IMR-90 (cell line): ENCODE measurements around the gene BTD. TPM values are rescaled to one million over a fixed set of nuclear protein-coding genes. Genes with fewer than 3 reads are reported as not detected.

Experiments used
- ATAC-seq: fragments of 200-7000 bp; cut with Tn5 transposase; 2 replicates; pipeline ENCODE4 v1.9.1; 2020; ENCODE audit warnings: low read depth, mild to moderate bottlenecking, moderate library complexity
- BruUV-seq: library from RNA; stranded (reverse); fragments of 400-500 nt; replicated peaks from 2 replicates; lab custom pipeline; 2021; lab: Mats Ljungman, UMichigan
- CTCF ChIA-PET: fragments of 300-600 bp; formaldehyde crosslinking; extraction: SDS; loops from one replicate; lab custom pipeline; 2021; ENCODE audit warnings: antibody characterized with exemption; lab: Yijun Ruan, JAX
- POLR2A ChIA-PET: fragments of 300-600 bp; sonication (Branson Sonifier 250); formaldehyde crosslinking; loops from one replicate; lab custom pipeline; 2022; ENCODE audit warnings: antibody characterized with exemption; ENCODE audit not compliant: unreplicated experiment; lab: Charles Lee
- DNase-seq: peaks from one replicate; pipeline ENCODE4 v3.0.0; 2013
- H2AFZ ChIP-seq: replicated peaks from 2 replicates; pipeline ENCODE3; 2013; ENCODE audit warnings: low read length, mild to moderate bottlenecking; ENCODE audit not compliant: poor library complexity
- H2AK5ac ChIP-seq: 2 replicates; pipeline ENCODE4 v1.6.1; 2013; ENCODE audit warnings: low read depth, low read length, inconsistent platforms
- H2AK9ac ChIP-seq: replicated peaks from 2 replicates; pipeline ENCODE3; 2013; ENCODE audit warnings: mild to moderate bottlenecking, low read depth, low read length, moderate library complexity; ENCODE audit not compliant: poor library complexity
- H2BK120ac ChIP-seq: 2 replicates; pipeline ENCODE4 v1.6.1; 2013; ENCODE audit warnings: low read depth, low read length, inconsistent platforms
- H2BK15ac ChIP-seq: 3 replicates; pipeline ENCODE4 v1.6.1; 2013; ENCODE audit warnings: low read depth, low read length, inconsistent platforms
- H2BK20ac ChIP-seq: 2 replicates; pipeline ENCODE4 v1.6.1; 2013; ENCODE audit warnings: low read depth, mild to moderate bottlenecking, inconsistent platforms, low read length, moderate library complexity
- H2BK5ac ChIP-seq: 2 replicates; pipeline ENCODE4 v1.6.1; 2013; ENCODE audit warnings: mild to moderate bottlenecking, low read depth, low read length, inconsistent platforms; ENCODE audit not compliant: poor library complexity, severe bottlenecking
- H3K14ac ChIP-seq: replicated peaks from 2 replicates; pipeline ENCODE4 v1.6.1; 2013; ENCODE audit warnings: low read depth, low read length, inconsistent platforms
- H3K18ac ChIP-seq: 2 replicates; pipeline ENCODE4 v1.6.1; 2013; ENCODE audit warnings: low read depth, low read length, control low read depth
- H3K23ac ChIP-seq: 2 replicates; pipeline ENCODE4 v1.6.1; 2013; ENCODE audit warnings: low read depth, low read length, inconsistent platforms
- H3K27ac ChIP-seq: 2 replicates; pipeline ENCODE4 v1.5.1; 2013; ENCODE audit warnings: mild to moderate bottlenecking, control low read depth, low read length; ENCODE audit not compliant: insufficient read depth
- H3K27me3 ChIP-seq: 2 replicates; pipeline ENCODE4 v1.6.1; 2013; ENCODE audit warnings: low read length; ENCODE audit not compliant: control insufficient read depth, insufficient read depth
- H3K36me3 ChIP-seq: 2 replicates; pipeline ENCODE4 v1.6.1; 2013; ENCODE audit warnings: low read length, mixed read lengths; ENCODE audit not compliant: control insufficient read depth, insufficient read depth
- H3K4ac ChIP-seq: 2 replicates; pipeline ENCODE4 v1.6.1; 2013; ENCODE audit warnings: low read depth, low read length, inconsistent platforms
- H3K4me1 ChIP-seq: 2 replicates; pipeline ENCODE4 v1.6.1; 2013; ENCODE audit warnings: low read length, mixed read lengths; ENCODE audit not compliant: control insufficient read depth, insufficient read depth
- H3K4me2 ChIP-seq: 2 replicates; pipeline ENCODE4 v1.6.1; 2013; ENCODE audit warnings: low read depth, mild to moderate bottlenecking, control low read depth, low read length, moderate library complexity
- H3K4me3 ChIP-seq: 2 replicates; pipeline ENCODE4 v1.5.1; 2013; ENCODE audit warnings: low read depth, mild to moderate bottlenecking, control low read depth, low read length, moderate library complexity; ENCODE audit not compliant: insufficient read depth
- H3K56ac ChIP-seq: 2 replicates; pipeline ENCODE4 v1.6.1; 2013; ENCODE audit warnings: low read length, inconsistent platforms; ENCODE audit not compliant: insufficient read depth; ENCODE audit errors: extremely low read depth
- H3K79me1 ChIP-seq, 2 experiments: 2 replicates each; pipeline ENCODE4 v1.6.1; 2013; ENCODE audit warnings: low read length in 2 of 2, inconsistent platforms in 1 of 2, low read depth in 1 of 2
- H3K9ac ChIP-seq: 2 replicates; pipeline ENCODE4 v1.6.1; 2013; ENCODE audit warnings: low read depth, low read length, control low read depth
- H3K9me1 ChIP-seq: 2 replicates; pipeline ENCODE4 v1.6.1; 2013; ENCODE audit warnings: low read length, inconsistent platforms; ENCODE audit not compliant: insufficient read depth
- H3K9me3 ChIP-seq: 2 replicates; pipeline ENCODE4 v1.6.1; 2013; ENCODE audit warnings: low read length; ENCODE audit not compliant: control insufficient read depth, insufficient read depth
- H4K20me1 ChIP-seq: 2 replicates; pipeline ENCODE4 v1.6.1; 2013; ENCODE audit warnings: low read length, inconsistent platforms; ENCODE audit not compliant: insufficient read depth
- H4K5ac ChIP-seq: 2 replicates; pipeline ENCODE4 v1.6.1; 2013; ENCODE audit warnings: mild to moderate bottlenecking, low read depth, low read length, control low read depth
- H4K8ac ChIP-seq, 2 experiments: 2 replicates each; pipeline ENCODE4 v1.6.1; 2013; ENCODE audit warnings: low read depth in 2 of 2, low read length in 2 of 2, control low read depth in 1 of 2, inconsistent platforms in 1 of 2
- H4K91ac ChIP-seq: 2 replicates; pipeline ENCODE4 v1.6.1; 2013; ENCODE audit warnings: low read depth, low read length, inconsistent platforms; ENCODE audit not compliant: insufficient read depth
- CEBPB ChIP-seq: IDR thresholded peaks from 2 replicates; pipeline ENCODE4 v1.6.1; 2012; ENCODE audit warnings: low read depth, low read length, improper control_type of control experiment
- MXI1 ChIP-seq: IDR thresholded peaks from 2 replicates; pipeline ENCODE4 v1.6.1; 2012; ENCODE audit warnings: low read depth, mild to moderate bottlenecking, low read length, moderate library complexity, borderline replicate concordance
- WGBS, 2 experiments: methylation state at CpG; one replicate each; pipeline versions ENCODE4 v1.1.5 to v1.1.7; 2013; ENCODE audit warnings: missing lambda C conversion rate in 2 of 2; ENCODE audit not compliant: insufficient read length in 1 of 2; ENCODE audit errors: extremely low coverage in 2 of 2; 5-methylcytosine and 5-hydroxymethylcytosine counted together
- dilution Hi-C: fragments of 300-500 bp; cut with HindIII; formaldehyde crosslinking; loops from one replicate; pipeline ENCODE4 v1.14.3; 2018; ENCODE audit warnings: low sequenced_read_pairs; ENCODE audit not compliant: unreplicated experiment
- in situ Hi-C: fragments of 300-500 bp; cut with MboI; formaldehyde crosslinking; loops from 3 replicates; pipeline ENCODE4 v1.14.3; 2019; ENCODE audit warnings: low sequenced_read_pairs, inconsistent platforms, mixed read lengths
- intact Hi-C: fragments of 100-400 bp; cut with micrococcal nuclease; formaldehyde crosslinking; loops from 2 replicates; pipeline ENCODE4 v1.10.0; 2022
- polyA plus RNA-seq, 3 experiments: library from polyadenylated mRNA; depleted of rRNA; stranded (reverse); fragments of >200 nt; gene quantifications; 2 replicates each; pipeline ENCODE4 v1.2.3, GENCODE V29; 2012; ENCODE audit warnings: low replicate concordance in 1 of 3
- total RNA-seq: library from RNA; depleted of rRNA; stranded (reverse); fragments of >200 nt; gene quantifications from 2 replicates; pipeline ENCODE4 v1.2.3, GENCODE V29; 2012
- TF ChIP-seq, protein P1 (sequence below): fragments of 150-350 bp; IDR thresholded peaks from 2 replicates; pipeline ENCODE4 v1.6.1; 2017; ENCODE audit warnings: mild to moderate bottlenecking, antibody characterized with exemption, low read length, low read depth

The BTD gene
- total and polyA plus RNA-seq, 2 of the 4 experiments (the other 2 are of a cell fraction) = 14.8 to 21.1 TPM

DNA sequence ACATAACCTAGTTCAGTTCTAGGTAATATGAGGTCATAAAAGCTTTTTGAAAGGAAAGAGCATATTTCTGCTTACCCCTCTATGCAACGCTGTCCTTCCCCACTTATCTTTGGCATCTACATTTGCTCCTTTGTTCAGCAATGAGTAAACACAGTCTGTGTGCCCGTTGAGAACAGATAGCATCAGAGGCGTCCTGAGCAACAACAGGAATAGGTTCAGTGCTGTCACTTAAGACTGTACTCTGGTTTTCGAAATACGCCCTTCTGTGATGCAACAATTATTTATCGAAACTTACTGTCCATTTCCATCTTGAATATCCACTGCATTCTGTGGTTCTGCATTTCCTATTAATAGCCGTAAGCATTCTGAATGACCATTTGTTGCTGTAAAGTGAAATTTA, 84.4 kb downstream of the BTD start:
- intact Hi-C loops = no loop called here
- H2AFZ ChIP-seq = no peak overlapping the region
- no TSS peak for BruUV-seq
- no peak overlapping the region for H3K4ac ChIP-seq
- in situ Hi-C loops = loop anchor here (25.0 kb wide), 1 partner anchor 449 kb away; no protein-coding TSS in a partner anchor
- no peak overlapping the region for H3K14ac ChIP-seq
- CTCF ChIA-PET = no interaction called here
- H2BK20ac ChIP-seq = no peak overlapping the region
- POLR2A ChIA-PET = no interaction called here
- H2BK5ac ChIP-seq = no peak overlapping the region
- no peaks in the 10 kb centered on the region for H3K27me3 ChIP-seq
- H4K20me1 ChIP-seq = no peaks in the 10 kb centered on the region
- no peak for ATAC-seq
- TF ChIP-seq MXI1 (no peak), CEBPB (peak; percentile 20; the same call in 1 of the 2 replicates)
- TF ChIP-seq, protein P1, sequence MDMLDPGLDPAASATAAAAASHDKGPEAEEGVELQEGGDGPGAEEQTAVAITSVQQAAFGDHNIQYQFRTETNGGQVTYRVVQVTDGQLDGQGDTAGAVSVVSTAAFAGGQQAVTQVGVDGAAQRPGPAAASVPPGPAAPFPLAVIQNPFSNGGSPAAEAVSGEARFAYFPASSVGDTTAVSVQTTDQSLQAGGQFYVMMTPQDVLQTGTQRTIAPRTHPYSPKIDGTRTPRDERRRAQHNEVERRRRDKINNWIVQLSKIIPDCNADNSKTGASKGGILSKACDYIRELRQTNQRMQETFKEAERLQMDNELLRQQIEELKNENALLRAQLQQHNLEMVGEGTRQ = no peak
- no peak overlapping the region for H2AK5ac ChIP-seq
- H2BK120ac ChIP-seq = no peak overlapping the region
- H4K5ac ChIP-seq = no peak overlapping the region
- H2AK9ac ChIP-seq = no peak overlapping the region
- no peak overlapping the region for H3K9ac ChIP-seq
- H3K4me2 ChIP-seq = no peak overlapping the region
- H3K23ac ChIP-seq = no peak overlapping the region
- no peaks in the 10 kb centered on the region; the same call in 1 of the 2 replicates for H3K4me1 ChIP-seq
- H4K8ac ChIP-seq = no peak overlapping the region
- H3K18ac ChIP-seq = no peak overlapping the region
- dilution Hi-C loops = no loop called here
- peaks cover 12 to 23% of the 10 kb centered on the region in 2 experiments for H3K79me1 ChIP-seq
- H3K27ac ChIP-seq = no peak overlapping the region
- no peak overlapping the region for H4K91ac ChIP-seq
- no peak for DNase-seq
- H3K36me3 ChIP-seq = peaks cover 39% of the 10 kb centered on the region
- H3K4me3 ChIP-seq = no peak overlapping the region
- H3K9me3 ChIP-seq = no peaks in the 10 kb centered on the region
- 71% methylated on average over 3 of the region's 7 CpGs; no CpG with 5 or more reads in 1 of the 2 experiments for WGBS, 2 experiments
- peaks cover 2% of the 10 kb centered on the region; the same call in 1 of the 2 replicates for H3K9me1 ChIP-seq
- H2BK15ac ChIP-seq = no peak overlapping the region
- H3K56ac ChIP-seq = no peak overlapping the region
